ENCODE data around the gene RSBN1.

GRCh38 chr1:113802367-113803007 lies 9.8 kb downstream of the RSBN1 start:
- TF ChIP-seq CTCF (IDR thresholded peaks at IDR 0.05; ENCODE audit: insufficient read depth, low read length, poor library complexity, severe bottlenecking) = no peak
- no peak for TF ChIP-seq EZH2phosphoT487 (conservative IDR thresholded peaks at IDR 0.05; ENCODE audit: low read length)
